Karpas-422 (cell line): ENCODE measurements around the gene VPS45. TPM values are rescaled to one million over a fixed set of nuclear protein-coding genes. Genes with fewer than 3 reads are reported as not detected.

Experiments
- DNase-seq: peaks from one replicate; pipeline ENCODE4 v3.0.0-alpha.2; 2015
- H2AFZ ChIP-seq: fragments of 200-600 bp; sonication (generic); 2 replicates; pipeline ENCODE4 v1.6.1; 2014; ENCODE audit warnings: antibody characterized with exemption, low read length, mixed read lengths
- H3K27ac ChIP-seq: fragments of 200-600 bp; sonication (generic); 2 replicates; pipeline ENCODE4 v1.5.1; 2014; ENCODE audit warnings: mild to moderate bottlenecking, low read length, moderate library complexity
- H3K27me3 ChIP-seq: fragments of 200-600 bp; sonication (generic); 2 replicates; pipeline ENCODE4 v1.6.1; 2014; ENCODE audit warnings: low read length, mixed read lengths
- H3K36me3 ChIP-seq: fragments of 200-600 bp; sonication (generic); 2 replicates; pipeline ENCODE4 v1.6.1; 2014; ENCODE audit warnings: low read length, mixed read lengths; ENCODE audit not compliant: insufficient read depth
- H3K4me1 ChIP-seq: fragments of 200-600 bp; sonication (generic); 2 replicates; pipeline ENCODE4 v1.6.1; 2014; ENCODE audit warnings: mild to moderate bottlenecking, low read length, mixed read lengths
- H3K4me2 ChIP-seq: fragments of 200-600 bp; sonication (generic); 2 replicates; pipeline ENCODE4 v1.6.1; 2014; ENCODE audit warnings: low read length, low read depth, mild to moderate bottlenecking; ENCODE audit not compliant: poor library complexity, severe bottlenecking
- H3K4me3 ChIP-seq: fragments of 200-600 bp; sonication (generic); 2 replicates; pipeline ENCODE4 v1.5.1; 2014; ENCODE audit warnings: mild to moderate bottlenecking, antibody characterized with exemption, low read length, mixed read lengths
- H3K79me2 ChIP-seq: fragments of 200-600 bp; sonication (generic); 2 replicates; pipeline ENCODE4 v1.6.1; 2014; ENCODE audit warnings: mild to moderate bottlenecking, low read length, mixed read lengths
- H3K9ac ChIP-seq: fragments of 200-600 bp; sonication (generic); 2 replicates; pipeline ENCODE4 v1.6.0; 2014; ENCODE audit warnings: low read length
- H3K9me2 ChIP-seq: fragments of 200-600 bp; sonication (generic), shearing (Covaris generic); replicated peaks from 2 replicates; pipeline ENCODE4 v1.6.0; 2014; ENCODE audit warnings: mild to moderate bottlenecking, low read length, moderate library complexity; ENCODE audit not compliant: insufficient read depth
- H3K9me3 ChIP-seq: fragments of 300-700, 200-600 bp; sonication (generic); 2 replicates; pipeline ENCODE4 v1.6.1; 2014; ENCODE audit warnings: low read length, mixed read lengths
- H4K20me1 ChIP-seq: fragments of 200-600 bp; sonication (generic); 2 replicates; pipeline ENCODE4 v1.6.1; 2014; ENCODE audit warnings: mild to moderate bottlenecking, antibody characterized with exemption, low read length, low read depth; ENCODE audit not compliant: insufficient read depth
- total RNA-seq: library from RNA; depleted of rRNA; stranded (reverse); fragments of >200 nt; shearing (Covaris generic); gene quantifications from 2 replicates; pipeline ENCODE4 v1.2.3, GENCODE V29; 2014; ENCODE audit warnings: low replicate concordance

VPS45 gene
- total RNA-seq, 1 experiment from 2014 or later, result 39.0 TPM

DNA sequence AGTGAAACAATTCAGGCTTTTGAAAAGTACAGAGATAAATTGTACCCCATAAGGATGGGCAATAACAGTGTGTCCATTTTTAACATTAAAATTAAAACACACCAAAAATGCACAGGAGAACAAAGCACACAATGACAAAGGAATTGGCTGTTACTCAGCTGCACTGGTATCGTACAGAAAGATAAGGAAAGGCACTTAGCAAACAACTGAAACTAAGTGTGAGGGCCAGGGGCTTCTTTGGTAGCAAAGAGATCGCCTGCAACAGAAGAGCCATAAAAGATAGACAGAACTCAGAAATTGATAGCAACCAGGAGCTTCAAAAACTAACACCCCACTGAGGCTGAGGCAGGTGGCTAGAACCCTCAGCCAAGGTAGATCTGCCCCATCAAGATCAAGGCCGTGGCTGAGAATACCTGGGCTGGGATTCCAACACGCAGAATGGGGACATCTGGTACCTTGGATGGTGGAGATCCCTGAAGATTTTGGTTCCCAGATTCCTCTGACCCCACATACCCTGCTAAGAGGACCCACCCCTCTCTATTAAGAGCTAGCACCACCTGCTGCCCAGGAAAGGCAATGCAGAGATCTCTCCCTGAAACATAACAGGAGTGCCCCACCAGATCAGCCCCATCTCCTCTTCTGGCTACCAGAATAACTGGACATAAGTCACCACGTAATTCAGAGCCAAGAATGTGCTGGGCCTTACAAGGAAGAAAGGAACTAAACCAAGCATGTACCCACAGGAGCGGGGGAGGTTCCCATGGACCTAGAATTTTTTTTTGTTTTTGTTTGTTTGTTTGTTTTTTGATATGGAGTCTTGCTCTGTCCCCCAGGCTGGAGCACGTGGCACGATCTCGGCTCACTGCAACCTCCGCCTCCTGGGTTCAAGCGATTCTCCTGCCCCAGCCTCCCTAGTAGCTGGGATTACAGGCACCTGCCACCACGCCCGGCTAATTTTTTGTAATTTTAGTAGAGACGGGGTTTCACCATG is 98.3 kb downstream of the VPS45 start:
- Histone ChIP-seq H2AFZ (no peak overlapping the region), H3K79me2 (no peaks in the 10 kb centered on the region), H3K4me2 (no peak overlapping the region), H4K20me1 (no peaks in the 10 kb centered on the region), H3K9me3 (no peaks in the 10 kb centered on the region), H3K4me3 (no peak overlapping the region), H3K4me1 (peaks cover 24% of the 10 kb centered on the region), H3K9me2 (no peaks in the 10 kb centered on the region), H3K27me3 (no peaks in the 10 kb centered on the region), H3K9ac (no peak overlapping the region), H3K36me3 (no peaks in the 10 kb centered on the region), H3K27ac (no peak overlapping the region)
- DNase-seq, result peak; percentile 73

DNA sequence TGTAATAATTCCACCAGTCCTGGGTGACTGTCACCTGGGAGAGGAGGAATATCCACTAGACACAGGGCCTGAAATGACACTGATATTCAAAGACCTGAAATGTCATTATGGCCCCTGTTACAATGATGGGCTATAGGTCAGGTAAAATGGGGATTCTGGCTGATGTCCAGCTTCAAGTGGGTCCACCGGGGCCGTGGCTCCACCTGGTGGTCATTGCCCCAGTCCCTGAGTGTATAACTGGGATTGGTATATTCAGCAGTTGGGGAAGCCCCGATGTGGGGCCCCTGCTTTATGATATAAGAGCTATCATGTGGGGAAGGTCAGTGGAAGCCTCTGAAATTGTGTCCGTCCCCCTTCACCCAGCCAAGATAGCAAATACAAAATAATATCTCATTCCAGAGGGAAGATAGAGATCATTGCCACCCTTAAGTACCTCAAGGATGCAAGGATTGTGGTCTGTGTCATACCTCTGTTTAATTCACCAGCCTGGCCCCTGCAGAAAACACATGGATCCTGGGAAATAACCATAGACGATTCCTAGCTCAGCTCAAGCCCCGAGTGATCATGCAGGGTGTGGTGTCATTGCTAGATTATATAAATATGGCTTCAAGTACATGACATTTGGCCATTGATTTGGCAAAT is 101.5 kb downstream of the VPS45 start:
- Histone ChIP-seq H3K9me2 (no peaks in the 10 kb centered on the region), H4K20me1 (no peaks in the 10 kb centered on the region), H3K4me3 (no peak overlapping the region), H3K27me3 (no peaks in the 10 kb centered on the region), H3K4me2 (no peak overlapping the region), H3K9ac (no peak overlapping the region), H3K4me1 (peaks cover 5% of the 10 kb centered on the region; the same call in 1 of the 2 replicates), H3K27ac (no peak overlapping the region), H3K36me3 (no peaks in the 10 kb centered on the region), H3K9me3 (no peaks in the 10 kb centered on the region), H3K79me2 (no peaks in the 10 kb centered on the region), H2AFZ (no peak overlapping the region)
- peak; percentile 71 for DNase-seq

DNA sequence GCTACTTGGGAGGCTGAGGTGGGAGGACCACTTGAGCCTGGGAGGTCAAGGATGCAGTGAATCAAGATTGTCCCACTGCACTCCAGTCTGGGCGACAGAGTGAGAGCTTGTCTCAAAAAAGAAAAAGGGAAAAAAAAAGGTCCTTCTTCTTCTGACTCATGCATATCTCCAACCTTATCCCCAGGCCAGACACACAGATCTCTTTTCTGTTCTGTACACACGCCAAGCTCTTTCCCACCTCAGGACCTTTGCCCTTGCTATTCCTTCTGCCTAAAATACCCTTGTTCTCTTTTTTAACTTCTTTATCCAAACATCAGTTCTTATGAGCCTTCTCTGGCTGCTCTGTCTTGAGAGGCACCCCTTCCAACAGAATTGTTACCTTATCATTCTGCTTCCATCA is 104.2 kb downstream of the VPS45 start:
- Histone ChIP-seq H3K4me3 (no peak overlapping the region), H3K79me2 (no peaks in the 10 kb centered on the region), H3K27me3 (no peaks in the 10 kb centered on the region), H3K9me2 (no peaks in the 10 kb centered on the region), H2AFZ (no peak overlapping the region), H3K36me3 (no peaks in the 10 kb centered on the region), H3K9me3 (no peaks in the 10 kb centered on the region), H3K4me1 (no peaks in the 10 kb centered on the region), H3K4me2 (no peak overlapping the region), H4K20me1 (no peaks in the 10 kb centered on the region), H3K9ac (no peak overlapping the region), H3K27ac (no peak overlapping the region)
- DNase-seq, result no peak

DNA sequence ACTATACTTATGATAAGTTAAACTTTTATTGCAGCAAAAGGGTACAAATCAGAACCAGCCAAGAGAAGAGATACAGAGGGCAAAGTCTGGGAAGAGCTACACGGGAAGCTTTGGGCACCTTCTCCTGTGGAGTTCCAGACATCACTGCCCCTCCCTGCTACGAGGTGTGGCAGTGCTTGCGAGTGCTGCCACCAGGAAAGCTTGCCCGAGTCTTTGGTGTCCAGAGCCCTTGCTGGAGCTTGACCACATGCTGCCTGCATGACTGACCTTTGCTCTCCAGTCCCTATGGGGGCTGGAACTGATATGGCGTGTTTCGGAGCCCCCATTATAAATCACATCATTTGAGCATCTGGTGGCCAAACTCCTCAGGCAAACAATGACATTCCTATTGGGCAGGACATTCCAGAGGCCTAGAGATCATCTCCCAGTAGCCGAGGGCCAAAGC is 105.6 kb downstream of the VPS45 start:
- Histone ChIP-seq H3K9me3 (no peaks in the 10 kb centered on the region), H3K36me3 (no peaks in the 10 kb centered on the region), H3K9ac (no peak overlapping the region), H3K79me2 (no peaks in the 10 kb centered on the region), H3K9me2 (no peaks in the 10 kb centered on the region), H3K4me1 (no peaks in the 10 kb centered on the region), H3K4me3 (no peak overlapping the region), H3K4me2 (no peak overlapping the region), H4K20me1 (no peaks in the 10 kb centered on the region), H2AFZ (no peak overlapping the region), H3K27ac (no peak overlapping the region), H3K27me3 (no peaks in the 10 kb centered on the region)
- no peak for DNase-seq

DNA sequence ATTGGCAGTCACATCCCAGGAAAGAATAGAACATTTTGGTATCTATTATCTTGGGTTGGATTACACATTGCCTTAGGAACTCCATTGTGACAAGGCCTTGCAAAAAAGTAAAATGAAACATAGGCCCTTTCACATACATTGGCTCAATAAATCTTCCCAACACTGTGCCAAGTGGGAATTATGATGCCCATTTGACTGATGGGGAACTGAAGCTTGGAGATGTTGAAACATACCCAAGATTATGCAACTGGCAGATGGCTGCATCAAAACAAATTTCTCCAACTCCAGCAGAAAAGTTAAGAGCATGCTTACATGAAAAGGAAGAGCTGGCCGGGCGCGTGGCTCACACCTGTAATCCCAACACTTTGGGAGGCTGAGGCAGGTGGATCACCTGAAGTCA is 109.0 kb downstream of the VPS45 start:
- Histone ChIP-seq H4K20me1 (no peaks in the 10 kb centered on the region), H3K27me3 (no peaks in the 10 kb centered on the region), H3K4me2 (no peak overlapping the region), H3K79me2 (no peaks in the 10 kb centered on the region), H3K9ac (no peak overlapping the region), H3K4me1 (no peaks in the 10 kb centered on the region), H3K9me3 (no peaks in the 10 kb centered on the region), H2AFZ (no peak overlapping the region), H3K36me3 (no peaks in the 10 kb centered on the region), H3K27ac (no peak overlapping the region), H3K9me2 (no peaks in the 10 kb centered on the region), H3K4me3 (no peak overlapping the region)
- DNase-seq, result no peak

DNA sequence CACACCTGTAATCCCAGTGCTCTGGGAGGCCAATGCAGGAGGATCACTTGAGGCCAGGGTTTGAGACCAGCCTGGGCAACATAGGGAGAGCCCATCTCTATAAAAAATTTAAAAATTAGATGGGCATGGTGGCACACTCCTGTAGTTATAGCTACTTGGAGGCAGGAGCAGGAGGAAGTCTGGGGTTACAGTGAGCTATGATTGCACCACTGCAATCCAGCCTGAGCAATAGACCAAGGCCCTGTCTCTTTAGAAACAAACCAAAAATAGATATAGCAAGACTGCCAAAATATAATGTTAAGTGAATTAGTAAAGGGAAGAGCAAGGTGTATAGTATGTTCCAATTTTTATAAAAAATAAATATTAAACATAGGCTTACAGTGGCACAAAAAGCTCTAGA is 111.0 kb downstream of the VPS45 start:
- Histone ChIP-seq H2AFZ (no peak overlapping the region), H3K27me3 (no peaks in the 10 kb centered on the region), H3K9me2 (no peaks in the 10 kb centered on the region), H3K4me3 (no peak overlapping the region), H3K4me1 (no peaks in the 10 kb centered on the region), H3K4me2 (no peak overlapping the region), H3K9ac (no peak overlapping the region), H4K20me1 (no peaks in the 10 kb centered on the region), H3K36me3 (no peaks in the 10 kb centered on the region), H3K79me2 (no peaks in the 10 kb centered on the region), H3K27ac (no peak overlapping the region), H3K9me3 (no peaks in the 10 kb centered on the region)
- no peak for DNase-seq

DNA sequence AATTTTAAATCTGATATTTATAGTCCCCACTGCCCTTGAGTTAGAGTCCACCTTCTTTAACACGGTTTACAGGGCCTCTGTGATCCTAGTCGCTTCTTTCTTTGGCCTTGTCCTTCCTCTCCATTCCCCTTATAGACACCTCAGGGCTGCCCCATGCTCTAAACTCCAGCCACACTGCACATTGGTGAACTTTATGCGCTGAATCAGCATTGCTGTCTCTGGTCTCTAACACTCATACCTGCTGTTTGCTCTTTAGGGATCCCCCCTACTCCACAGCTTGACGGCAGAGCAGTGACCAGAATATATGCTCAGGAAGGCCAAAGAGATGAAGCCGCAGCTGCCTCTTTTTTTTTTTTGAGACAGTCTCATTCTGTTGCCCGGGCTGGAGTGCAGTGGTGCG is 112.3 kb downstream of the VPS45 start:
- no peak for DNase-seq
- H3K36me3 ChIP-seq, result no peaks in the 10 kb centered on the region
- H3K4me3 ChIP-seq, result no peak overlapping the region

DNA sequence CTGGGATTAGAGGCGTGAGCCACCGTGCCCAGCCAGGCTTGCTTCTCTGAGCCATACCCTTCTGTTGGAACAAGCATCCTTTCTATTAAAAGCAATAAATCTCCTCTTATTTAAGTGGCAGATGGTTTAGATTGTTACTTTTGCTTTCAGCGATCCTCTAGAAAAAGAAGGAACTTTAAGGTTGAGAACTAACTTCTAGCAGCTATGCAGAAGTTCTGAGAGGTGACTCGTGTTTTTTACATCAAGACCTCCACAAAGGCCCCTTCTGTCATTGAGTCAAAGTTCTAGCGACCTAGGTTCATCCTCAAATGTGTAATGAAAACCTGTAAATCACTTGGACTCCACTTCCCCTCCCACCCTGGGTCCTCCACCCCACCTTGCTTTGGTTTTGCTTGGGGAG is 112.9 kb downstream of the VPS45 start:
- H3K4me2 ChIP-seq, result no peak overlapping the region
- H3K9ac ChIP-seq, result no peak overlapping the region
- no peak for DNase-seq
- no peaks in the 10 kb centered on the region for H3K4me1 ChIP-seq
- no peaks in the 10 kb centered on the region for H3K79me2 ChIP-seq
- H3K36me3 ChIP-seq, result no peaks in the 10 kb centered on the region
- no peaks in the 10 kb centered on the region for H3K9me2 ChIP-seq
- no peaks in the 10 kb centered on the region for H3K27me3 ChIP-seq
- no peak overlapping the region for H3K4me3 ChIP-seq
- no peaks in the 10 kb centered on the region for H3K9me3 ChIP-seq
- H3K27ac ChIP-seq, result no peak overlapping the region
- H4K20me1 ChIP-seq, result no peaks in the 10 kb centered on the region
- H2AFZ ChIP-seq, result no peak overlapping the region

More for the DNA sequence above, 112.3 kb downstream of the VPS45 start:
- no peak overlapping the region for H3K4me2 ChIP-seq
- no peak overlapping the region for H3K27ac ChIP-seq
- H2AFZ ChIP-seq, result no peak overlapping the region
- H3K9me2 ChIP-seq, result no peaks in the 10 kb centered on the region
- H3K9ac ChIP-seq, result no peak overlapping the region
- H4K20me1 ChIP-seq, result no peaks in the 10 kb centered on the region
- H3K9me3 ChIP-seq, result no peaks in the 10 kb centered on the region
- H3K27me3 ChIP-seq, result no peaks in the 10 kb centered on the region
- no peaks in the 10 kb centered on the region for H3K4me1 ChIP-seq
- no peaks in the 10 kb centered on the region for H3K79me2 ChIP-seq
